HFFc6 (cell line): Measurements from ENCODE around the gene CRABP1. TPM values are rescaled to one million over a fixed set of nuclear protein-coding genes. Genes with fewer than 3 reads are reported as not detected.

Experiments
- DNase-seq: peaks from one replicate; pipeline ENCODE4 v3.0.0-alpha.2; 2018
- H3K27ac Mint-ChIP-seq: 2 replicates; pipeline ENCODE4 v1.8.0; 2020; ENCODE audit warnings: mild to moderate bottlenecking, mixed read lengths
- H3K27me3 Mint-ChIP-seq: 2 replicates; pipeline ENCODE4 v1.8.0; 2021; ENCODE audit warnings: mild to moderate bottlenecking, moderate library complexity, mixed read lengths; ENCODE audit not compliant: insufficient read depth
- H3K36me3 Mint-ChIP-seq: 2 replicates; pipeline ENCODE4 v1.8.0; 2021; ENCODE audit warnings: low read depth, mixed read lengths
- H3K4me1 Mint-ChIP-seq: 2 replicates; pipeline ENCODE4 v1.8.0; 2020; ENCODE audit warnings: low read depth, mixed read lengths
- H3K4me3 Mint-ChIP-seq: 2 replicates; pipeline ENCODE4 v1.8.0; 2020; ENCODE audit warnings: mild to moderate bottlenecking, moderate library complexity, mixed read lengths
- H3K9me3 Mint-ChIP-seq: 2 replicates; pipeline ENCODE4 v1.8.0; 2020; ENCODE audit warnings: mild to moderate bottlenecking, mixed read lengths
- CTCF ChIP-seq: fragments of 200-600 bp; sonication (generic); IDR thresholded peaks from 2 replicates; pipeline ENCODE4 v1.5.0; 2021; ENCODE audit warnings: antibody characterized with exemption, mild to moderate bottlenecking
- total RNA-seq, 6 experiments: library from RNA; stranded (reverse); fragmentation: NEBNext Ultra II Directional; extraction: Animal tissue kit (Norgen Biotek cat#: 25700); gene quantifications; 2 replicates in 1 of 6; 3 replicates in 5 of 6; pipeline ENCODE4 v1.2.3, GENCODE V29; 2021

Gene CRABP1
- total RNA-seq, 6 experiments from 2014 or later, result not detected

DNA sequence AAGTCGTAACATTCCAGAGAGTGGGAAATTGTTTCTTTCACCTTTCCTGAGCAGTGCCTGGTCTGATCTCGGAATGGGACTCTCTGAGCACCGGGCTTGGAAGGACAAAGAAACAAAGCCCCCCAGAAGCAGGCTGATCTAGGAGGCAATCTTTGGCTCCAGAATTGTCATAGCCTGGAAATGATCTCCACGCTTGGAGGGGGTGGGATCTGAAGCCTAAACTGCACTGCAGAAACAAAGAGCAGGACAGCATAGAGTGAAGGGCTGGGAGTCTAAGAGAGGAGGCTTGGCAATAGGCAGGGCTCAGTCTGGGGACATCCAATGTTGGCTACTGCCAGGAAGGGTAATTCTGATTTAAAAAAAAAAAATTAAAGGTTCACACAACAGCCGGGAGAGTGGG is 1.9 kb downstream of the CRABP1 start:
- H3K4me3 Mint-ChIP-seq, result no peak overlapping the region
- DNase-seq, result no peak
- H3K36me3 Mint-ChIP-seq, result no peaks in the 10 kb centered on the region
- H3K27ac Mint-ChIP-seq, result no peak overlapping the region
- H3K4me1 Mint-ChIP-seq, result no peaks in the 10 kb centered on the region
- H3K27me3 Mint-ChIP-seq, result peaks cover 49% of the 10 kb centered on the region
- no peak for TF ChIP-seq CTCF
- no peaks in the 10 kb centered on the region for H3K9me3 Mint-ChIP-seq

DNA sequence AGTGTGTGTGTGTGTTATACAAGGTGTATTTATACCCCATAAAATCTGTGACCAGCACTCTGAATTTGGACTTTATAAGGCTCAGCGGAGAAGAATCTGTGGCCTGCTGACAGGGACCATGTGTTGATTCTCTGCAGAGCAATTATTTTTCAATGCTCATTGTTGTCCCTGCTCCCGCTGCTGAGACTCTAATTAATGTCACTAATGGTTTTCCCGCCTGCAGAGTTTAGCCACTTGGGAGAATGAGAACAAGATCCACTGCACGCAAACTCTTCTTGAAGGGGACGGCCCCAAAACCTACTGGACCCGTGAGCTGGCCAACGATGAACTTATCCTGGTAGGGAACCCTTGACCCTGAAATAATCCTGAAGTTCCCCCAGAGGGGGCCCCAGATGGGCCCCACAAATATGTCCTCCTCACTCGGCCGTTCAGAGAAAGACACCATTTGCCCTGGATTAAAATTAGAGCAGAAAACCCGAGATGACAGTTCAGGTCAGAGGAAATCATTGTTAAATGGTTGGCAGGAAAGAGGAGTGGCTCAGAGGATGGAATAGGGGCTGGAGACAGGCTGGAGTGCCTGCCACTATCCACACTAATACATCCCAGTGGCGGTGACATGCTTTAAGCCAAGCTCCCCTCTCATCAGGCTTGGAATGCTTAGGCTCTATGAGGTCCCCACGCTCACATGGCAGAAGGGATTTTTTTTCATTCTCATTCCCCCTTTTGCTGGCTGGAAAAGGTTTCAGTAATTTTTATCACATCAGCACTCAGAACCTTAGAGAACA is 3.3 kb downstream of the CRABP1 start:
- H3K27me3 Mint-ChIP-seq, result peaks cover 60% of the 10 kb centered on the region

DNA sequence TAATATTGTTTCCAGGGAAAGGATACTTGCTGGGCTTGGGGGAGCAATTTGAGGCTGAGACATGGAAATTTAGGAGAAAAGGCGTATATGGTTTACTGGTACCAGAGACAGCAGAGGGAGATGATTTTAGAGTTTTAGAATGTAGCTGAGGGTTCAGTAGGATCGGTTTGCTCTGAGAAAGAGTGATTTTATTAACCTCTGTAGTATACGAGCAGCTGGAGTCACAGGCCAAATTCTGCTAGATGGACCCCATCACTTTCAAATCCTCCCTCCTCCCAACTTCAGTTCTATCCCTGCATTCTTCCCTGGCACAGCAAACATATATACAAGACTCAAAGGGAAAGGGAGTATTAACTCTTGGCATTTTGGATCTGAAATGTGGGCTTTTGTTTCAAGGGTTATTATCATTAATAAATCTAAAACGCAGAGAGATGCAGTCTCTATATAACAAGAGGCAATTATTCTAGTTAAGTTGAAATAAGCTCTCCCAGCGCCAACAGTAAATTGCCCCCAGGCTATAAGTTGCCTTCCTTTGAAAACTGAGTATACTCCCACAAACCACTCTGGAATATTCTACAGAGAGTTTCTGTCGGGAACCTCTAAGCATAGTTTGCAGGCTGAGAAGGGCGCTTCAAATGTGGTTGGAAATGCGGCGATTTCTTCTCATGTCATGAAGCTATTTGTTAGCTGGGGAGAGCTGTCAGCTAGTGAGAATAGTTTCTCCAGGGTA is 5.4 kb downstream of the CRABP1 start:
- no peak overlapping the region for H3K27ac Mint-ChIP-seq
- TF ChIP-seq CTCF, result no peak
- H3K9me3 Mint-ChIP-seq, result no peaks in the 10 kb centered on the region
- no peak for DNase-seq
- no peak overlapping the region for H3K4me3 Mint-ChIP-seq
- H3K4me1 Mint-ChIP-seq, result no peaks in the 10 kb centered on the region
- H3K36me3 Mint-ChIP-seq, result no peaks in the 10 kb centered on the region
- H3K27me3 Mint-ChIP-seq, result peaks cover 51% of the 10 kb centered on the region

More for the DNA sequence above, 3.3 kb downstream of the CRABP1 start:
- Mint-ChIP-seq H3K4me3 (no peak overlapping the region), H3K9me3 (no peaks in the 10 kb centered on the region), H3K27ac (no peak overlapping the region), H3K36me3 (no peaks in the 10 kb centered on the region), H3K4me1 (no peaks in the 10 kb centered on the region)
- no peak for TF ChIP-seq CTCF
- DNase-seq, result no peak

DNA sequence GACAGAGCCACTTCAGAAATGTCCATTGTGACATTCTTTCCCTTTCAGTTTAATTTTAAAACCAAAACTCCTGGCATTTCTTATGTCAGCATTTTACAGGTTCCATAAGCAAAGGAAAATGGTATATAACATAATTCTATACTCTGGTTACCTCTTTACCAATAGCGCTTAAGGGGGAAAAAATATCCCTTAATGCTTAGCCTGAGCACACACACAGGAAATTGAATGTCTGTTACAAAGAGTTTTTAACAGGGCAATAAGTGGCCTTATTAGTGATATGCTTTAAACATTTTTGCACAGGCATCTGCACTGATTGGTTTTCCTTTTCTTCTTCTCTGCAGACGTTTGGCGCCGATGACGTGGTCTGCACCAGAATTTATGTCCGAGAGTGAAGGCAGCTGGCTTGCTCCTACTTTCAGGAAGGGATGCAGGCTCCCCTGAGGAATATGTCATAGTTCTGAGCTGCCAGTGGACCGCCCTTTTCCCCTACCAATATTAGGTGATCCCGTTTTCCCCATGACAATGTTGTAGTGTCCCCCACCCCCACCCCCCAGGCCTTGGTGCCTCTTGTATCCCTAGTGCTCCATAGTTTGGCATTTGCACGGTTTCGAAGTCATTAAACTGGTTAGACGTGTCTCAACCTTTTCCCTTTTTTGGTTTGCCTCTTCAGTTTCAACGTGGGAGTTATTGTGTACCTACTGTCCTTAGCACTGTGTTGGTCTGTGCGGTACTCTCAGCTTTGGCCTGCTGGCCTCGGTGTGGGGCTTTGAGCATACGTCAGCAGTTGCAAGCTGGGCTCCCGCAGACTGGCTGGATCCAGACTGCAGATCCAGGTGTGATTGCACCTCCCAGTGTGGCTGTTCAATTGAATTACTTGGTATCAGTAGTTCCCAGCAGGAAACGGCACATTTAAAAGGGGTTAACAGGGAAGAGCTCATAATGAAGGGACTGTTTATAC is 7.7 kb downstream of the CRABP1 start:
- Mint-ChIP-seq H3K4me1 (no peaks in the 10 kb centered on the region), H3K9me3 (no peaks in the 10 kb centered on the region; the same call in 1 of the 2 replicates), H3K27ac (no peak overlapping the region), H3K27me3 (peaks cover 40% of the 10 kb centered on the region), H3K36me3 (no peaks in the 10 kb centered on the region), H3K4me3 (no peak overlapping the region)
- no peak for TF ChIP-seq CTCF
- no peak for DNase-seq

DNA sequence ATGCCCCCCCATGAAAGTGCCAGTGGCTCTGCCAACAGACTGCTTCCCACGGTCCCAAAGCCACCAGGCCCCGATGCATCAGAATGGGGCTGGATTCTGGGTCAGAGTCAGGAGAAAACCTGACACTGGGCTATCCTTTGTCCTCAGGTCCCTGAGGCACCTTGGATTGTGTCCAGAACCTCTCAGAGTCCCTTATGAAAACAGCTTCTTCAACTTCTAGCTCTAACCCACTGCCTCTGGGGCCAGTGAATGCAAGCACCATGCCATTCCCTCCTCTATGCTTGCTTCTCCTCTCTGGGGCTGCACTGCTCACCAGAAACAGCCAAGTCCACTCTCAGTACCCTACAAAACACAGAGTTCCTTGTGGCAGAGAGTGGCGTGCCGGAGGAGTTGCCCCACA is 9.9 kb downstream of the CRABP1 start:
- Mint-ChIP-seq H3K4me3 (no peak overlapping the region), H3K27ac (no peak overlapping the region), H3K9me3 (no peaks in the 10 kb centered on the region; the same call in 1 of the 2 replicates), H3K27me3 (peaks cover 38% of the 10 kb centered on the region), H3K4me1 (no peaks in the 10 kb centered on the region), H3K36me3 (no peaks in the 10 kb centered on the region)
- TF ChIP-seq CTCF, result no peak
- no peak for DNase-seq
